PC-3 (cell line): ENCODE results near the gene CABLES1. TPM values are rescaled to one million over a fixed set of nuclear protein-coding genes. Genes with fewer than 3 reads are reported as not detected.
A peak's percentile ranks its signal among the peaks of the same experiment; 100 is the strongest.

Source experiments
- ATAC-seq: fragments of 200-7000 bp; cut with Tn5 transposase; 2 replicates; pipeline ENCODE4 v1.9.1; 2020; ENCODE audit warnings: mild to moderate bottlenecking, moderate library complexity
- BruUV-seq: library from RNA; stranded (reverse); fragments of 400-500 nt; replicated peaks from 2 replicates; lab custom pipeline; 2021; lab: Mats Ljungman, UMichigan
- CTCF ChIA-PET: fragments of 300-600 bp; sonication (Branson Sonifier 250); formaldehyde crosslinking; loops from one replicate; lab custom pipeline; 2022; ENCODE audit warnings: antibody characterized with exemption; lab: Charles Lee
- POLR2A ChIA-PET: fragments of 300-600 bp; sonication (Branson Sonifier 250); formaldehyde crosslinking; loops from one replicate; lab custom pipeline; 2022; ENCODE audit warnings: antibody characterized with exemption; ENCODE audit not compliant: unreplicated experiment; lab: Charles Lee
- DNase-seq: peaks from one replicate; pipeline ENCODE4 v3.0.0-alpha.2; 2015
- H2AFZ ChIP-seq: fragments of 300-600 bp; sonication (generic); 2 replicates; pipeline ENCODE4 v1.6.0; 2016; ENCODE audit warnings: antibody characterized with exemption, low read length
- H3F3A ChIP-seq: fragments of 300-600 bp; sonication (generic); one replicate; pipeline ENCODE4 v1.6.0; 2017; ENCODE audit warnings: antibody characterized with exemption, low read length, control low read depth, mild to moderate bottlenecking; ENCODE audit not compliant: unreplicated experiment
- H3K27ac ChIP-seq: fragments of 300-600 bp; sonication (generic); 2 replicates; pipeline ENCODE4 v1.5.1; 2016; ENCODE audit warnings: mild to moderate bottlenecking, low read length
- H3K27me3 ChIP-seq: fragments of 300-600 bp; sonication (generic); 2 replicates; pipeline ENCODE4 v1.6.1; 2016; ENCODE audit warnings: low read length, mixed read lengths
- H3K36me3 ChIP-seq: fragments of 300-600 bp; sonication (generic); 2 replicates; pipeline ENCODE4 v1.6.1; 2016; ENCODE audit warnings: low read depth, mixed run types, low read length, mixed read lengths
- H3K4me1 ChIP-seq: fragments of 300-600 bp; sonication (generic); 2 replicates; pipeline ENCODE4 v1.5.1; 2016; ENCODE audit warnings: low read length; ENCODE audit not compliant: insufficient read depth
- H3K4me2 ChIP-seq: fragments of 300-600 bp; sonication (generic); 2 replicates; pipeline ENCODE4 v1.6.0; 2016; ENCODE audit warnings: low read length
- H3K4me3 ChIP-seq: fragments of 300-600 bp; sonication (generic); 2 replicates; pipeline ENCODE4 v1.5.1; 2016; ENCODE audit warnings: mild to moderate bottlenecking, low read length, mixed read lengths
- H3K79me2 ChIP-seq: fragments of 300-600 bp; sonication (generic); 2 replicates; pipeline ENCODE4 v1.6.1; 2017; ENCODE audit warnings: low read length, mixed read lengths
- H3K9ac ChIP-seq: fragments of 300-600 bp; sonication (generic); 2 replicates; pipeline ENCODE4 v1.6.0; 2016; ENCODE audit warnings: mild to moderate bottlenecking, low read length
- H3K9me2 ChIP-seq: fragments of 300-600 bp; sonication (generic); replicated peaks from 2 replicates; pipeline ENCODE4 v1.6.1; 2016; ENCODE audit warnings: mixed run types, low read length, mixed read lengths
- H3K9me3 ChIP-seq: fragments of 300-600 bp; sonication (generic); 2 replicates; pipeline ENCODE4 v1.6.1; 2016; ENCODE audit warnings: low read length, mixed read lengths
- H4K20me1 ChIP-seq: fragments of 300-600 bp; sonication (generic); 2 replicates; pipeline ENCODE4 v1.6.1; 2016; ENCODE audit warnings: low read length, mixed read lengths
- EZH2 ChIP-seq: fragments of 300-600 bp; sonication (generic); IDR thresholded peaks from one replicate; pipeline ENCODE4 v1.6.1; 2017; ENCODE audit warnings: antibody characterized with exemption, mild to moderate bottlenecking, low read length; ENCODE audit not compliant: unreplicated experiment
- EZH2phosphoT487 ChIP-seq: fragments of 300-600 bp; sonication (generic); IDR thresholded peaks from 2 replicates; pipeline ENCODE4 v1.6.1; 2018; ENCODE audit warnings: mild to moderate bottlenecking, antibody characterized with exemption, low read length, borderline replicate concordance
- intact Hi-C: fragments of 100-400 bp; cut with micrococcal nuclease; formaldehyde crosslinking; loops from 2 replicates; pipeline ENCODE4 v1.9.0; 2023
- total RNA-seq: library from RNA; depleted of rRNA; stranded (reverse); fragments of >200 nt; gene quantifications from 2 replicates; pipeline ENCODE4 v1.2.3, GENCODE V29; 2014
- TF ChIP-seq, protein P1 (sequence below): fragments of 300-600 bp; sonication (generic); conservative IDR thresholded peaks from 2 replicates; pipeline ENCODE4 v1.5.1; 2017; ENCODE audit warnings: antibody characterized with exemption, low read depth, mild to moderate bottlenecking, low read length

The CABLES1 gene
- total RNA-seq, 1 experiment from 2014 or later: 18.6 TPM

DNA sequence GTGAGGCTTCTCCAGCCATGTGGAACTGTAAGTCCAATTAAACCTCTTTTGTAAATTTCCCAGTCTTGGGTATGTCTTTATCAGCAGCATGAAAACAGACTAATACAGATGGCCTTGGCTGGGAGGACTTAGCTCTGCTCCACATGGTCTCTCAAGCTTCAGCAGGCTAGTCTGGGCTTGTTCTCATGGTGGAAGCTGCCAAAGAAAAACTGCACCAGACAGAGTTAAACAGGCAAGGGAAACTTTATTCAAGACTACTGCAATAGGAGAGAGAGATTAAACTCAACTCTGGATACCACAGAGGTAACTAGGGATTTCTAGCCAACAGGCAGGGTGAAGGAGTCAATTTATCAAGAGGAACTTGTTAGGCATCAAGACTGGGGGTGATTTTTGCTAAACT lies 142.1 kb downstream of the CABLES1 start:
- no TSS peak for BruUV-seq
- POLR2A ChIA-PET: no interaction called here

DNA sequence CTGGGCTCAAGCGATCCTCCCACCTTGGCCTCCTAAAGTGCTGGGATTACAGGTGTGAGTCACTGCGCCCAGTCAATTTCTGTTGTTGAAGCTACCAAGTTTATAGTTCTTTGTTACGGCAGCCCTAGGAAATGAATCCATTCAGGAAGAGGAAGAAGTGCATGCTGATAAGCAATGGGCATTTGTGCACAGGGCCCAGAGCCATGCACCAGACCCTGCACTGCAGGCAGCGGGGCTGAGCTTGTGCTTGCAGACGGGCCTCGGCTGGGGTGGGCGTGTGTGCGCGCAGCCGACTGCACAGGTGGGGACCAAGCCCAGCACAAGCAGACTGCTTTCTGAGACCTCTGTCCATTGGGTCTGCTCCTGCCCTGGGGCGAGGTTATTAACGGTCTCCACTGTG lies 144.6 kb downstream of the CABLES1 start:
- H3K79me2 ChIP-seq: no peaks in the 10 kb centered on the region
- no TSS peak for BruUV-seq
- no peak overlapping the region for H3K4me3 ChIP-seq
- ATAC-seq (no peak), DNase-seq (peak; percentile 10)
- H3K4me2 ChIP-seq: no peak overlapping the region
- H3K27me3 ChIP-seq: no peaks in the 10 kb centered on the region
- H3K9me3 ChIP-seq: no peaks in the 10 kb centered on the region
- no peak for TF ChIP-seq EZH2phosphoT487
- TF ChIP-seq EZH2: no peak
- TF ChIP-seq, protein P1, sequence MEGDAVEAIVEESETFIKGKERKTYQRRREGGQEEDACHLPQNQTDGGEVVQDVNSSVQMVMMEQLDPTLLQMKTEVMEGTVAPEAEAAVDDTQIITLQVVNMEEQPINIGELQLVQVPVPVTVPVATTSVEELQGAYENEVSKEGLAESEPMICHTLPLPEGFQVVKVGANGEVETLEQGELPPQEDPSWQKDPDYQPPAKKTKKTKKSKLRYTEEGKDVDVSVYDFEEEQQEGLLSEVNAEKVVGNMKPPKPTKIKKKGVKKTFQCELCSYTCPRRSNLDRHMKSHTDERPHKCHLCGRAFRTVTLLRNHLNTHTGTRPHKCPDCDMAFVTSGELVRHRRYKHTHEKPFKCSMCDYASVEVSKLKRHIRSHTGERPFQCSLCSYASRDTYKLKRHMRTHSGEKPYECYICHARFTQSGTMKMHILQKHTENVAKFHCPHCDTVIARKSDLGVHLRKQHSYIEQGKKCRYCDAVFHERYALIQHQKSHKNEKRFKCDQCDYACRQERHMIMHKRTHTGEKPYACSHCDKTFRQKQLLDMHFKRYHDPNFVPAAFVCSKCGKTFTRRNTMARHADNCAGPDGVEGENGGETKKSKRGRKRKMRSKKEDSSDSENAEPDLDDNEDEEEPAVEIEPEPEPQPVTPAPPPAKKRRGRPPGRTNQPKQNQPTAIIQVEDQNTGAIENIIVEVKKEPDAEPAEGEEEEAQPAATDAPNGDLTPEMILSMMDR: no peak
- H3K27ac ChIP-seq: no peak overlapping the region
- H4K20me1 ChIP-seq: no peaks in the 10 kb centered on the region
- intact Hi-C loops: loop anchor here (5.0 kb wide), 1 partner anchor 148 kb away; no protein-coding TSS in a partner anchor
- no peaks in the 10 kb centered on the region for H3K36me3 ChIP-seq
- CTCF ChIA-PET: no interaction called here
- no peaks in the 10 kb centered on the region for H3F3A ChIP-seq
- H3K4me1 ChIP-seq: peaks cover 47% of the 10 kb centered on the region
- H2AFZ ChIP-seq: no peak overlapping the region
- no peaks in the 10 kb centered on the region for H3K9me2 ChIP-seq
- no peak overlapping the region for H3K9ac ChIP-seq
- POLR2A ChIA-PET: no interaction called here

More for the DNA sequence above, 142.1 kb downstream of the CABLES1 start:
- H4K20me1 ChIP-seq: no peaks in the 10 kb centered on the region
- no peak overlapping the region for H3K4me3 ChIP-seq
- H3K9me3 ChIP-seq: no peaks in the 10 kb centered on the region
- no peak overlapping the region for H3K4me2 ChIP-seq
- intact Hi-C loops: no loop called here
- CTCF ChIA-PET: no interaction called here
- ATAC-seq (no peak), DNase-seq (no peak)
- no peaks in the 10 kb centered on the region for H3F3A ChIP-seq
- H3K9ac ChIP-seq: no peak overlapping the region
- no peaks in the 10 kb centered on the region for H3K9me2 ChIP-seq
- H3K4me1 ChIP-seq: peaks cover 22% of the 10 kb centered on the region
- no peak overlapping the region for H3K27ac ChIP-seq
- no peak overlapping the region for H2AFZ ChIP-seq
- TF ChIP-seq, protein P1: no peak
- TF ChIP-seq EZH2phosphoT487: no peak
- no peak for TF ChIP-seq EZH2
- H3K27me3 ChIP-seq: no peaks in the 10 kb centered on the region
- H3K36me3 ChIP-seq: no peaks in the 10 kb centered on the region
- no peaks in the 10 kb centered on the region for H3K79me2 ChIP-seq

DNA sequence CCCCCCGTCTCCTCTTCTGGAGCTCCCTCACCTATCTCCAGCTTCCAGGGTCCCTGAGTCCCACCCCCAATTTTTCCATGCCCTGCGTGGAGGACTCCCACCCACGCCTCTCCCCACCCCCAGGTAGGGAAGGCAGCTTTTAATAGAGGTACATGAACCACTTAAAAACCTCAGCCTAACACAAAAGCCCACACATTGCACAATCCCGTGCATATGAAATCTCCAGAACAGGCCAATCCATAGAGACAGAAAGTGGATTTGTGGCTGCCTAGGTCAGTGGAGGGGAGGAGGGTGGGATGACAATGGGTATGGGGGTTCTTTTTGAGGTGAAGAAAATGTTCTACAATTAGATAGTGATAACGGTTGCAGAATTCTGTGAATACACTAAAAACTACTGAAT lies 145.6 kb downstream of the CABLES1 start:
- Histone ChIP-seq H3K4me3 (no peak overlapping the region), H3K9ac (no peak overlapping the region), H4K20me1 (no peaks in the 10 kb centered on the region), H3K9me3 (no peaks in the 10 kb centered on the region), H3K36me3 (no peaks in the 10 kb centered on the region), H3K27ac (peak overlapping the region; percentile 93; the same call in 1 of the 2 replicates), H3K79me2 (no peaks in the 10 kb centered on the region), H3K9me2 (no peaks in the 10 kb centered on the region), H3K27me3 (no peaks in the 10 kb centered on the region), H3K4me1 (peaks cover 49% of the 10 kb centered on the region), H2AFZ (no peak overlapping the region), H3F3A (no peaks in the 10 kb centered on the region), H3K4me2 (no peak overlapping the region)
- POLR2A ChIA-PET: no interaction called here
- CTCF ChIA-PET: no interaction called here
- intact Hi-C loops: loop anchor here (5.0 kb wide), 1 partner anchor 149 kb away; no protein-coding TSS in a partner anchor
- no peak for DNase-seq
- TF ChIP-seq EZH2: no peak
- no peak for TF ChIP-seq EZH2phosphoT487
- TF ChIP-seq, protein P1: no peak
- no peak for ATAC-seq
- no TSS peak for BruUV-seq
